NCI-H748 treated with DMSO at 0.1 percent for 48 hours (cell line): Measurements from ENCODE around the gene EIF1B.

Experiments
- DNase-seq: peaks from one replicate; lab custom pipeline; 2025; lab: John Stamatoyannopoulos, UW

EIF1B gene

GRCh38 chr3:40308725-40309417 lies 636 bp upstream of the EIF1B start:
- no peak for DNase-seq

- DNase-seq: no peak
These were observed 603 bp downstream of the EIF1B start for GRCh38 chr3:40309925-40310695.

GRCh38 chr3:40310705-40311104 lies 1.2 kb downstream of the EIF1B start:
- DNase-seq: no peak

GRCh38 chr3:40312661-40313226 lies 3.2 kb downstream of the EIF1B start:
- DNase-seq: no peak

GRCh38 chr3:40313975-40314860 lies 4.7 kb downstream of the EIF1B start:
- DNase-seq: no peak

GRCh38 chr3:40317061-40317855 lies 7.8 kb downstream of the EIF1B start:
- peak; percentile 9 for DNase-seq

GRCh38 chr3:40321818-40322217 lies 12.3 kb downstream of the EIF1B start:
- DNase-seq: no peak

DNA sequence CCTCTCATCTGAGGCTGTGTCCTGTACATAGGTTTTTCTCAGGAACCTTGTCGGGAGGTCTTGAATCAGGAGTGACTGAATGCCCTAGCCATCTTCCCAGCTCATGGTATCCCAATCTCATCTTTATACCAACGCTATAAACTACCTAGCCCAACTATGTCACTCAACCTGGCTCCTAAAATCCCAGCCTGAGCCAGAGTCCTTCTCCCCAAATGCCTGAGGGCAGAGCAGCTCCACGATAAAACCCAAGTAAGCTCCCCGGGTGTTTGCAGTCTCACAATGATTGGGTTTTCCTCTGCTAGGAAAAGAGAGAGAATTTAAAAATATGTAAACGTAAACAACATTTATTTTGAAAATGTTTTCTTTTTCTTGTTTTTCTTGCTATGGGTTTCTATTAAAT lies 14.4 kb downstream of the EIF1B start:
- no peak for DNase-seq

DNA sequence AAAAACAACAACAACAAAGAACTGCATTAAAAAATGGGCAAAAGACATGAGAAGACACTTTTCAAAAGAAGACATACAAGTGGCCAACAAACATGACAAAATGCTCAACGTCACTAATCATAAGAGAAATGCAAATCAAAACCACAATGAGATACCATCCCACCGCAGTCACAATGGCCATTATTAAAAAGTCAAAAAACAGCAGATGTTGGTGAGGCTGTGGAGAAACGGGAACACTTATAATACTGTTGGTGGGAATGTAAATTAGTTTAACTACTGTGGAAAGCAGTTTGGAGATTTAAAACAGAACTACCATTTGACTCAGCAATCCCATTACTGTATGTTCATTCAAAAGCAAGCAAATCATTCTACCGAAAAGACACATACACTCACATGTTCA lies 15.1 kb downstream of the EIF1B start:
- no peak for DNase-seq

- DNase-seq: no peak
These were observed 16.0 kb downstream of the EIF1B start for GRCh38 chr3:40325465-40325864.

GRCh38 chr3:40328374-40328773 lies 18.9 kb downstream of the EIF1B start:
- DNase-seq: no peak

DNA sequence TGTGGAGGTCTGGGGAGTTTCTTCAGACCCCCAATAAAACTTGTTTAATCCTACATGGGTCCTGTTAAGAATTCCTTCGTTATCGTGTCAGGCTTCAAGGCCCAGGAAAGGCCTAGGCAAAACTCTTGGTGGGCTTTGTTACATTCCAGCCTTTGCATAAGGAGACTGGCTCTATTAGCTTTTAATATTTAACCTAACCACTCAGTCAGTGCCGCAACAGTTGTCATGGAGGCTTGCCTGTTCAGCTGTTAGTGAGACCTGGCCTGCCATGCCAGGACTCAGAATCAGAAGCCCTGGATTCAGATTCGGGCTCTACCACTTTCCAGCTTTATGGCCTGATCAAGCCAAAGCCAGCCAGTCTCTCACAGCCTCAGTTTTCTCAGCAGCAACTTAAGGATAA lies 19.6 kb downstream of the EIF1B start:
- DNase-seq: no peak

GRCh38 chr3:40332684-40333083 lies 23.2 kb downstream of the EIF1B start:
- DNase-seq: no peak

DNA sequence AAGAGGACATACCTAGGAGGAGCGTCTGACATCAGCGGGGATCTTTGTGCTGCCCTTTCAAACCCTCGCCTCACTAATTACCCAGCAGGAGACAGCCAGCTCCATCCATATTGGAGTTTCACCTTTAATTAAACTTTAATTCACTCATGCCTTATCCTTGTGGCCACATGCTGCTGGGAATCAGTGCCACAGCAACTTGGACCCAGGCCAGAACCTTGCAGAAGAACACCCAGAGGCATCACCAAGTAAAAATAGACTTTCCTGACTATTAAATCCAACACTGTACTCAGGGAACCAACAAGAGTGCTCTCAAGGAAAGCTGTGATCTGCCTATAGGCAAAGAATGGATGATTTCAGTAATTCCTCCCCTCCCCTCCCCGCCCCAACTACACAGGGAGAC lies 23.9 kb downstream of the EIF1B start:
- DNase-seq: no peak

DNA sequence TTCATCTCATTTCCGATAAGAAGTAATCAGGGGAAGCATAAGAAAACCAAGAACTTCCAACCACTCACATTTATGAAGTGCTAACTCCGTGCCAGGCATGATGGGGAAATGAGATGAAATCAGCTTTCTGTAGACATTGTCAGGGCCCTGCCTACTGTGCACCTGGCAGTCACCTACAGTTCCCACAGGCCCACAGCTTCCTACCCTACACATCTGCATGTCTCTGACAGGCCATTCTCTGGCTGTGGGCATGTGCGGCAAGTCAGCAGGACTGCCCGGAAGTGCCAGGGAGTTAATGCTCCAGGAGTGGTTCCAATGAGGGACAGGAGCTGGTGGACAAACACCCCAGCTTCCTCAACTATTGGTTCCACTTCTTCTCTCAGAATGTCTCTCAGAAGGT lies 24.3 kb downstream of the EIF1B start:
- DNase-seq: no peak

- no peak for DNase-seq
These were observed 26.6 kb downstream of the EIF1B start for GRCh38 chr3:40336101-40336500.

DNA sequence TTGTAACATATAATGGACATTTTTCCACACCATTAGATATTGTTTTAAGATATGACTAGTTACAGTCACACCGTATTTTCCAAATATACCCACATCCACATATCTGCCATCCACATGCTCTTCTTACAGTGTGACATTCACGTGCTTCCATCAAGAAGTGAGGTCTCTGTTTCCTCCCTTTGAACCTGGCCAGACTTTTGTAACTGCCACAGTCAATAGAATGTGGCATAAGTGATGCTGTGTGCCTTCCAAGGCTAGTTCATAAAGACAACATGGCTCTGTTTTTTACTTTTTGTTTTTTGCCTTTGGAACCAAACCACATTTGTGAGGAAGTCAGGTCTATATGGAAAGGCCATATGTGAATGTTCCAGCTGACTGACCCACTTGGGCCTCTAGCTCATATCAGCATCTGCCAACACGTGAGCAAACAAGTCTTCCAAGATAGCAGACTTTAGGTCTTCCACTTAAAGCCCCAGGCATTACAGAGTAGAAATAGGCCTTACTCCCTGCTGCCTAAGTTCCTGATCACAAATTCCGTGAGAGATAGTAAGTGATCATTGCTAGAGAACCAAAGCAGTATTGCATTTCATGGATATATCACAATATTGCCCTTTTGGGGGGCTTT lies 27.1 kb downstream of the EIF1B start:
- DNase-seq: no peak

- DNase-seq: no peak
These were observed 27.9 kb downstream of the EIF1B start for GRCh38 chr3:40337136-40338108.

DNA sequence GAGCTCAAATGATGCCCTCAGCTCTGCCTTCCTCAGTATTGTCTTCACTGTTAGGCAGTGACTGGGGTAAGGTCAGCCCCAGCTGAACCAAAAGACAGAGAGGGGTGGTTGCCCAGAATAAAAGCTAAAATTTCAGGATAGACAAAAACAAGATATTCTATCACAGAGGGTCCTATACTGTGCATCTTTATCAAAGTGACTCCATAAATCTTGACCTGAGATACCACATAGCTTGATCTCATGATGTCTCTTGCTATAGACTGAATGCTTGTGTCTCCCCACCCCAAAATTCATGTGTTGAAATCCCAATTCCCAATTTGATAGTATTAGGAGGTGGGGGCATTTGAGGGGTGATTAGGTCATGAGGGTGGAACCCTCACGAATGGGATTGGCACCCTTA lies 30.4 kb downstream of the EIF1B start:
- DNase-seq: no peak
